Measurements from ENCODE around the gene DMRTA1. TPM values are rescaled to one million over a fixed set of nuclear protein-coding genes. Genes with fewer than 3 reads are reported as not detected.

DMRTA1 gene
- total RNA-seq, 1 experiment from 2014 or later = not detected

GRCh38 chr9:22416692-22417060, 29.9 kb upstream of the DMRTA1 start:
- peaks cover 3% of the 10 kb centered on the region; the same call in 1 of the 2 replicates for H3K27me3 ChIP-seq (ENCODE audit: insufficient read depth, low read length)
- H3K9ac ChIP-seq (ENCODE audit: low read length) = no peak overlapping the region
- H2AFZ ChIP-seq (ENCODE audit: low read depth, low read length, poor library complexity, severe bottlenecking) = no peak overlapping the region
- H3K4me3 ChIP-seq (replicated peaks in 1 of 2; ENCODE audit: low read depth in 1 of 2, low read length in 2 of 2) = no peak overlapping the region
- no peaks in the 10 kb centered on the region for H3K4me1 ChIP-seq (ENCODE audit: control insufficient read depth in 1 of 2, insufficient read depth in 2 of 2, low read length in 2 of 2)
- H4K20me1 ChIP-seq (ENCODE audit: insufficient read depth) = no peaks in the 10 kb centered on the region; the same call in 1 of the 2 replicates
- intact Hi-C loops (cut with micrococcal nuclease) = no loop called here
- no TSS peak for BruUV-seq (replicated peaks)
- ChIA-PET POLR2A (no interaction called here), RAD21 (ENCODE audit: low non-redundant PET in 1 of 2, low total read pairs in 2 of 2, uncharacterized antibody in 2 of 2, unreplicated experiment in 2 of 2) (no interaction called here), CTCF (no interaction called here)
- no peak for TF ChIP-seq YY1 (IDR thresholded peaks at IDR 0.05; ENCODE audit: extremely low read depth, insufficient replicate concordance, low read depth, low read length)
- TF ChIP-seq RAD21 (IDR thresholded peaks at IDR 0.05; ENCODE audit: low read depth) = no peak
- no peak for TF ChIP-seq SIN3A (IDR thresholded peaks at IDR 0.05; ENCODE audit: low read depth)
- TF ChIP-seq EGR1 (IDR thresholded peaks at IDR 0.05; ENCODE audit: low read depth) = no peak
- TF ChIP-seq CEBPB (IDR thresholded peaks at IDR 0.05; ENCODE audit: low read depth) = no peak
- TF ChIP-seq ZNF274 (IDR thresholded peaks at IDR 0.05; ENCODE audit: low read depth, low read length) = no peak
- no peak overlapping the region for H3K27ac ChIP-seq (ENCODE audit: low read depth, low read length)
- no peaks in the 10 kb centered on the region for H3K9me3 ChIP-seq (ENCODE audit: control insufficient read depth in 1 of 2, insufficient read depth in 1 of 2, low read depth in 1 of 2, low read length in 2 of 2)
- ATAC-seq (no peak), DNase-seq (ENCODE audit: low read depth, low spot score) (no peak)
- no peak overlapping the region for H3K4me2 ChIP-seq (ENCODE audit: low read length)
- H3K36me3 ChIP-seq (ENCODE audit: control insufficient read depth in 1 of 2, insufficient read depth in 2 of 2, low read length in 2 of 2) = no peaks in the 10 kb centered on the region
- no peaks in the 10 kb centered on the region for H3K79me2 ChIP-seq (ENCODE audit: insufficient read depth, low read length)
- no peaks in the 10 kb centered on the region for H3K9me2 ChIP-seq (ENCODE audit: insufficient read depth)

- Histone ChIP-seq H3K27ac (ENCODE audit: low read depth, low read length) (no peak overlapping the region), H3K4me2 (ENCODE audit: low read length) (no peak overlapping the region), H3K36me3 (ENCODE audit: control insufficient read depth in 1 of 2, insufficient read depth in 2 of 2, low read length in 2 of 2) (no peaks in the 10 kb centered on the region), H3K27me3 (ENCODE audit: insufficient read depth, low read length) (peaks cover 8% of the 10 kb centered on the region), H3K9me2 (ENCODE audit: insufficient read depth) (no peaks in the 10 kb centered on the region), H3K79me2 (ENCODE audit: insufficient read depth, low read length) (no peaks in the 10 kb centered on the region), H3K9me3 (ENCODE audit: control insufficient read depth in 1 of 2, insufficient read depth in 1 of 2, low read depth in 1 of 2, low read length in 2 of 2) (no peaks in the 10 kb centered on the region), H3K4me1 (ENCODE audit: control insufficient read depth in 1 of 2, insufficient read depth in 2 of 2, low read length in 2 of 2) (no peaks in the 10 kb centered on the region), H4K20me1 (ENCODE audit: insufficient read depth) (no peaks in the 10 kb centered on the region; the same call in 1 of the 2 replicates), H3K4me3 (replicated peaks in 1 of 2; ENCODE audit: low read depth in 1 of 2, low read length in 2 of 2) (no peak overlapping the region), H3K9ac (ENCODE audit: low read length) (no peak overlapping the region), H2AFZ (ENCODE audit: low read depth, low read length, poor library complexity, severe bottlenecking) (no peak overlapping the region)
- ChIA-PET CTCF (no interaction called here), POLR2A (no interaction called here), RAD21 (ENCODE audit: low non-redundant PET in 1 of 2, low total read pairs in 2 of 2, uncharacterized antibody in 2 of 2, unreplicated experiment in 2 of 2) (no interaction called here)
- DNase-seq (ENCODE audit: low read depth, low spot score) (no peak), ATAC-seq (no peak)
- BruUV-seq (replicated peaks) = no TSS peak
- intact Hi-C loops (cut with micrococcal nuclease) = no loop called here
- no peak for TF ChIP-seq POLR2A (IDR thresholded peaks at IDR 0.05; ENCODE audit: borderline replicate concordance, extremely low read depth, insufficient read depth, insufficient read length)
- no peak for TF ChIP-seq POLR2AphosphoS5 (IDR thresholded peaks at IDR 0.05; ENCODE audit: low read depth, low read length)
- no peak for TF ChIP-seq SIN3A (IDR thresholded peaks at IDR 0.05; ENCODE audit: low read depth)
- TF ChIP-seq EZH2 (IDR thresholded peaks at IDR 0.05) = no peak
- no peak for TF ChIP-seq ZFX (IDR thresholded peaks at IDR 0.05)
- TF ChIP-seq, protein P1, sequence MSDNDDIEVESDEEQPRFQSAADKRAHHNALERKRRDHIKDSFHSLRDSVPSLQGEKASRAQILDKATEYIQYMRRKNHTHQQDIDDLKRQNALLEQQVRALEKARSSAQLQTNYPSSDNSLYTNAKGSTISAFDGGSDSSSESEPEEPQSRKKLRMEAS (IDR thresholded peaks at IDR 0.05) = no peak
- TF ChIP-seq, protein P2, sequence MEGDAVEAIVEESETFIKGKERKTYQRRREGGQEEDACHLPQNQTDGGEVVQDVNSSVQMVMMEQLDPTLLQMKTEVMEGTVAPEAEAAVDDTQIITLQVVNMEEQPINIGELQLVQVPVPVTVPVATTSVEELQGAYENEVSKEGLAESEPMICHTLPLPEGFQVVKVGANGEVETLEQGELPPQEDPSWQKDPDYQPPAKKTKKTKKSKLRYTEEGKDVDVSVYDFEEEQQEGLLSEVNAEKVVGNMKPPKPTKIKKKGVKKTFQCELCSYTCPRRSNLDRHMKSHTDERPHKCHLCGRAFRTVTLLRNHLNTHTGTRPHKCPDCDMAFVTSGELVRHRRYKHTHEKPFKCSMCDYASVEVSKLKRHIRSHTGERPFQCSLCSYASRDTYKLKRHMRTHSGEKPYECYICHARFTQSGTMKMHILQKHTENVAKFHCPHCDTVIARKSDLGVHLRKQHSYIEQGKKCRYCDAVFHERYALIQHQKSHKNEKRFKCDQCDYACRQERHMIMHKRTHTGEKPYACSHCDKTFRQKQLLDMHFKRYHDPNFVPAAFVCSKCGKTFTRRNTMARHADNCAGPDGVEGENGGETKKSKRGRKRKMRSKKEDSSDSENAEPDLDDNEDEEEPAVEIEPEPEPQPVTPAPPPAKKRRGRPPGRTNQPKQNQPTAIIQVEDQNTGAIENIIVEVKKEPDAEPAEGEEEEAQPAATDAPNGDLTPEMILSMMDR (IDR thresholded peaks at IDR 0.05 in 2 of 3, conservative IDR thresholded peaks at IDR 0.05 in 1 of 3; ENCODE audit: borderline replicate concordance in 1 of 3, insufficient read depth in 1 of 3, low read depth in 2 of 3, low read length in 2 of 3) = no peak
- TF ChIP-seq SRF (IDR thresholded peaks at IDR 0.05; ENCODE audit: low read depth) = no peak
- TF ChIP-seq EZH2phosphoT487 (IDR thresholded peaks at IDR 0.05; ENCODE audit: borderline replicate concordance) = no peak
- TF ChIP-seq ZNF274 (IDR thresholded peaks at IDR 0.05; ENCODE audit: low read depth, low read length) = no peak
- no peak for TF ChIP-seq RAD21 (IDR thresholded peaks at IDR 0.05; ENCODE audit: low read depth)
- no peak for TF ChIP-seq TCF7L2 (IDR thresholded peaks at IDR 0.05; ENCODE audit: borderline replicate concordance, extremely low read depth, insufficient read depth, insufficient read length)
- TF ChIP-seq YY1 (IDR thresholded peaks at IDR 0.05; ENCODE audit: extremely low read depth, insufficient replicate concordance, low read depth, low read length) = no peak
- TF ChIP-seq, protein P3, sequence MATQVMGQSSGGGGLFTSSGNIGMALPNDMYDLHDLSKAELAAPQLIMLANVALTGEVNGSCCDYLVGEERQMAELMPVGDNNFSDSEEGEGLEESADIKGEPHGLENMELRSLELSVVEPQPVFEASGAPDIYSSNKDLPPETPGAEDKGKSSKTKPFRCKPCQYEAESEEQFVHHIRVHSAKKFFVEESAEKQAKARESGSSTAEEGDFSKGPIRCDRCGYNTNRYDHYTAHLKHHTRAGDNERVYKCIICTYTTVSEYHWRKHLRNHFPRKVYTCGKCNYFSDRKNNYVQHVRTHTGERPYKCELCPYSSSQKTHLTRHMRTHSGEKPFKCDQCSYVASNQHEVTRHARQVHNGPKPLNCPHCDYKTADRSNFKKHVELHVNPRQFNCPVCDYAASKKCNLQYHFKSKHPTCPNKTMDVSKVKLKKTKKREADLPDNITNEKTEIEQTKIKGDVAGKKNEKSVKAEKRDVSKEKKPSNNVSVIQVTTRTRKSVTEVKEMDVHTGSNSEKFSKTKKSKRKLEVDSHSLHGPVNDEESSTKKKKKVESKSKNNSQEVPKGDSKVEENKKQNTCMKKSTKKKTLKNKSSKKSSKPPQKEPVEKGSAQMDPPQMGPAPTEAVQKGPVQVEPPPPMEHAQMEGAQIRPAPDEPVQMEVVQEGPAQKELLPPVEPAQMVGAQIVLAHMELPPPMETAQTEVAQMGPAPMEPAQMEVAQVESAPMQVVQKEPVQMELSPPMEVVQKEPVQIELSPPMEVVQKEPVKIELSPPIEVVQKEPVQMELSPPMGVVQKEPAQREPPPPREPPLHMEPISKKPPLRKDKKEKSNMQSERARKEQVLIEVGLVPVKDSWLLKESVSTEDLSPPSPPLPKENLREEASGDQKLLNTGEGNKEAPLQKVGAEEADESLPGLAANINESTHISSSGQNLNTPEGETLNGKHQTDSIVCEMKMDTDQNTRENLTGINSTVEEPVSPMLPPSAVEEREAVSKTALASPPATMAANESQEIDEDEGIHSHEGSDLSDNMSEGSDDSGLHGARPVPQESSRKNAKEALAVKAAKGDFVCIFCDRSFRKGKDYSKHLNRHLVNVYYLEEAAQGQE (IDR thresholded peaks at IDR 0.05; ENCODE audit: low read depth) = no peak
These were observed 23.1 kb upstream of the DMRTA1 start for GRCh38 chr9:22423566-22423965.

All from HCT116 (cell line).